Adrenal gland (tissue), 5 donors: Measurements from ENCODE around the gene F11.

Experiments
- POLR2A ChIP-seq, 2 donors: fragments of 450-650 bp; IDR thresholded peaks; one replicate each; pipeline ENCODE4 v1.6.1; 2017; ENCODE audit warnings: antibody characterized with exemption in 2 of 2, mild to moderate bottlenecking in 2 of 2, moderate library complexity in 1 of 2
- TF ChIP-seq, protein P1 (sequence below), 6 experiments: fragments of 450-650 bp in 4 of 6; fragments of 200-600 bp in 2 of 6; sonication (generic) in 1 of 6; IDR thresholded peaks; 1 replicate in 5 of 6; 2 replicates in 1 of 6; pipeline versions ENCODE4 v1.5.1 to v1.8.0; 2016 to 2021; ENCODE audit warnings: antibody characterized with exemption in 6 of 6, mild to moderate bottlenecking in 2 of 6, moderate library complexity in 1 of 6
- donor health status: DM: no; HTN: no; CAD: no.

DNA sequence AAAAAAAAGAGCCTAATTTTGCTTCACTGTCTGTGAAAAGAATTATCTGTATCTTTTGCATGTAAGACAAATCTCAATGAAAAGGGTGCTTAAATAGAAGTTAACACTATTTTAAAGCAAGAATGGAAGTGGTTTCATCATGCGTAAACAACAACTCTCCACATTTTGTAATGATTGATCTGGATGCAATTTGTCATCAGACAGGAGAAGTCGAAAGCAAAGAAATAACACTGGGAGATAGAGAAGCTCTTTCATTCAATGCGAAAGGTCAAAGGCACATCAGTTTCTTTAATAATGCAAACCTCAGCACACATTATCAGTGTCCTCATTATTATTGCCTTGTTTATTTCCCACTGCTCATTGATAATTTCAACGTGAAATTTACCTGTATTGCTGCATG, 29.9 kb upstream of the F11 start:
- TF ChIP-seq, protein P1, sequence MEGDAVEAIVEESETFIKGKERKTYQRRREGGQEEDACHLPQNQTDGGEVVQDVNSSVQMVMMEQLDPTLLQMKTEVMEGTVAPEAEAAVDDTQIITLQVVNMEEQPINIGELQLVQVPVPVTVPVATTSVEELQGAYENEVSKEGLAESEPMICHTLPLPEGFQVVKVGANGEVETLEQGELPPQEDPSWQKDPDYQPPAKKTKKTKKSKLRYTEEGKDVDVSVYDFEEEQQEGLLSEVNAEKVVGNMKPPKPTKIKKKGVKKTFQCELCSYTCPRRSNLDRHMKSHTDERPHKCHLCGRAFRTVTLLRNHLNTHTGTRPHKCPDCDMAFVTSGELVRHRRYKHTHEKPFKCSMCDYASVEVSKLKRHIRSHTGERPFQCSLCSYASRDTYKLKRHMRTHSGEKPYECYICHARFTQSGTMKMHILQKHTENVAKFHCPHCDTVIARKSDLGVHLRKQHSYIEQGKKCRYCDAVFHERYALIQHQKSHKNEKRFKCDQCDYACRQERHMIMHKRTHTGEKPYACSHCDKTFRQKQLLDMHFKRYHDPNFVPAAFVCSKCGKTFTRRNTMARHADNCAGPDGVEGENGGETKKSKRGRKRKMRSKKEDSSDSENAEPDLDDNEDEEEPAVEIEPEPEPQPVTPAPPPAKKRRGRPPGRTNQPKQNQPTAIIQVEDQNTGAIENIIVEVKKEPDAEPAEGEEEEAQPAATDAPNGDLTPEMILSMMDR (IDR thresholded peaks at IDR 0.05) = no peak
- no peak for TF ChIP-seq POLR2A (IDR thresholded peaks at IDR 0.05)
